ENCODE results near the gene TCL1A. TPM values are rescaled to one million over a fixed set of nuclear protein-coding genes. Genes with fewer than 3 reads are reported as not detected.

TCL1A gene
- total RNA-seq, 4 donors from 2014 or later, result 3.7 to 19.5 TPM; not detected in 2

DNA sequence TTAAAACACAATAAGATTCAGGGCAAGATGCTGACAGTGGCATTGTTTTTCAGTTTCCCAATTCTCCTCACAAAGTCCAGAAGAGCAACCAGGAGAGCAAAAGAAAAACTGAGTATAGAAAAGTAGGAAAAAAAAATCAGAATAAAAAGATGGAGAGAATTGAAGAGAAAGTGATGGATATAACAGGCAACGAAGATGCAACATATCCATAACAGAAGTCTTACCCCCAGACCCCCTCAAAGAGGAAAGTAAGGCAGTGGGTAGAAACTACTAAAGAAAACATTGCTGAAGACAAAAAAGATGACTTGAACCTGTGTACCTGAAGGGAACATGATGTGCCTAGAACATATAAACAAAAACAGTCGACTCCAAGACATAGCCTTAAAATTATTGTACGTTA, 10.6 kb downstream of the TCL1A start:
- 66 to 79% methylated on average over 3 of the region's 3 CpGs for WGBS, 2 donors (ENCODE audit: low coverage in 1 of 2)
- Histone ChIP-seq H3K4me3 (no peak overlapping the region), H3K27ac (no peak overlapping the region), H3K9me3 (no peaks in the 10 kb centered on the region), H3K4me1 (no peaks in the 10 kb centered on the region), H3K27me3 (peaks cover 34% of the 10 kb centered on the region), H3K36me3 (no peaks in the 10 kb centered on the region)
- intact Hi-C loops (cut with DNase I; ENCODE audit: low total_unique reads), result no loop called here
- no peak for DNase-seq
- in situ Hi-C loops (cut with MboI; ENCODE audit: low pct_ligation_motif_present in 1 of 4, low pct_unique_long_range_greater_than_20kb in 1 of 4, low sequenced_read_pairs in 3 of 4), result no loop called here
- TF ChIP-seq EP300 (IDR thresholded peaks at IDR 0.05; ENCODE audit: low read depth) (no peak), POLR2AphosphoS5 (IDR thresholded peaks at IDR 0.05) (no peak), POLR2A (IDR thresholded peaks at IDR 0.05) (no peak)
- TF ChIP-seq, protein P1, sequence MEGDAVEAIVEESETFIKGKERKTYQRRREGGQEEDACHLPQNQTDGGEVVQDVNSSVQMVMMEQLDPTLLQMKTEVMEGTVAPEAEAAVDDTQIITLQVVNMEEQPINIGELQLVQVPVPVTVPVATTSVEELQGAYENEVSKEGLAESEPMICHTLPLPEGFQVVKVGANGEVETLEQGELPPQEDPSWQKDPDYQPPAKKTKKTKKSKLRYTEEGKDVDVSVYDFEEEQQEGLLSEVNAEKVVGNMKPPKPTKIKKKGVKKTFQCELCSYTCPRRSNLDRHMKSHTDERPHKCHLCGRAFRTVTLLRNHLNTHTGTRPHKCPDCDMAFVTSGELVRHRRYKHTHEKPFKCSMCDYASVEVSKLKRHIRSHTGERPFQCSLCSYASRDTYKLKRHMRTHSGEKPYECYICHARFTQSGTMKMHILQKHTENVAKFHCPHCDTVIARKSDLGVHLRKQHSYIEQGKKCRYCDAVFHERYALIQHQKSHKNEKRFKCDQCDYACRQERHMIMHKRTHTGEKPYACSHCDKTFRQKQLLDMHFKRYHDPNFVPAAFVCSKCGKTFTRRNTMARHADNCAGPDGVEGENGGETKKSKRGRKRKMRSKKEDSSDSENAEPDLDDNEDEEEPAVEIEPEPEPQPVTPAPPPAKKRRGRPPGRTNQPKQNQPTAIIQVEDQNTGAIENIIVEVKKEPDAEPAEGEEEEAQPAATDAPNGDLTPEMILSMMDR (IDR thresholded peaks at IDR 0.05), result no peak

DNA sequence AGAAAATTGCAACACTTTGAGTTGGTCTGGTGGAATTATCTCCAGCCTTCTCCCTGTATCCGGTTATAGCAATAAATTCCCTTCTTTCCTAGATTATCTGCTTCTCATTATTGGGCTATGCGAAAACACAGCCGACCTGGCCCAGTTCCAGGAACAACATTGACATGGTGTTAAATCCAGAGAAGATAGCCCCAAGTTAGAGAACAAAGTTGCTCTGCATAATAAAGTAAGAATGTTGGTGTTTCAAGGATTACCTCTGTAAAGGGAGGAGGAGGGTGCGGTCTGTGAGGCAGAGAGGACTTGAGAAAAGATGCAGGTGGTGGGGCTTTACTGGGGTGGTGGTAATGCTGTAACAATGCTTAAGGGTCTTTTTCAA, 12.1 kb downstream of the TCL1A start:
- in situ Hi-C loops (cut with MboI; ENCODE audit: low pct_ligation_motif_present in 1 of 4, low pct_unique_long_range_greater_than_20kb in 1 of 4, low sequenced_read_pairs in 3 of 4), result no loop called here
- Histone ChIP-seq H3K27me3 (peaks cover 34% of the 10 kb centered on the region), H3K36me3 (no peaks in the 10 kb centered on the region), H3K4me1 (no peaks in the 10 kb centered on the region), H3K4me3 (no peak overlapping the region), H3K9me3 (no peaks in the 10 kb centered on the region), H3K27ac (no peak overlapping the region)
- TF ChIP-seq POLR2A (IDR thresholded peaks at IDR 0.05), result no peak
- TF ChIP-seq POLR2AphosphoS5 (IDR thresholded peaks at IDR 0.05), result no peak
- TF ChIP-seq, protein P1 (IDR thresholded peaks at IDR 0.05), result no peak
- TF ChIP-seq EP300 (IDR thresholded peaks at IDR 0.05; ENCODE audit: low read depth), result no peak
- DNase-seq, result no peak
- intact Hi-C loops (cut with DNase I; ENCODE audit: low total_unique reads), result no loop called here
- WGBS, 2 donors (ENCODE audit: low coverage in 1 of 2), result 31 to 54% methylated on average over 4 of the region's 4 CpGs

DNA sequence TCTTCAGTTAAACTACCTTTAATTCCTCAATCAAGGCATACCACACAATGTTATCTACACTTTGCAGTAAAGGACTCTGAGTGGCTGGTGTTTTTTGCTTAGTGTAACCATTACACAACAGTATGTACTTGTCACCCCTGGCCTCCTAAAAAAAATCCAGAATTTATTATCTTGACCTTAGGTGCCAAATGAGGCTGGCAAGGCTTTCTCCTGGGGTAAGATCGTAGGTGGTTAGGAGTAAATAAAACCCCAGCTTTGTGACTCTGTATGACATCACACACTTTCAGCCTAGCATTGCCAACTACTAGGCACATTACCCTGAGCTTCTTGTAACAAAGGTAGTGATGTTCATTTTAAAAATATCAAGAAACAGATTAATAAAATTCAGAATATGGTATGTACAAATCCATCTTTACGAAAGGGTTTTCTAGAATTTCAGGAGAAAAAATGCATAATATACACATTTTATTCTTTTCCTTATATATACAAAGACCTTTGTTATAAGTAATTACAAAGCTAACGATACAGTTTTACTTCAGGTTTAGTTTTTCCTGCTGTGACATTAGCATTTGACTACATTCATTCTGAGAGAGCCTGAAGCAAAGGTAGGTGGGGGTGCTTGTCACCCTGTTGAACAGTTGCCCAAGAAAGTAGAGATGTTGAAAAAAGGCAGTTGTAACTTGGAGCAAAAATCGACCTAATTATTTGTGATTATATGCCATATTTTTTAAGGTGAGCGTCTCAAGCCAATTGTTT, 13.5 kb downstream of the TCL1A start:
- H3K36me3 ChIP-seq, result no peaks in the 10 kb centered on the region
- intact Hi-C loops (cut with DNase I; ENCODE audit: low total_unique reads) (no loop called here), in situ Hi-C loops (cut with MboI; ENCODE audit: low pct_ligation_motif_present in 1 of 4, low pct_unique_long_range_greater_than_20kb in 1 of 4, low sequenced_read_pairs in 3 of 4) (no loop called here)
- no peak for DNase-seq
- TF ChIP-seq, protein P1 (IDR thresholded peaks at IDR 0.05), result no peak
- TF ChIP-seq POLR2A (IDR thresholded peaks at IDR 0.05), result no peak
- no peak for TF ChIP-seq EP300 (IDR thresholded peaks at IDR 0.05; ENCODE audit: low read depth)
- TF ChIP-seq POLR2AphosphoS5 (IDR thresholded peaks at IDR 0.05), result no peak
- H3K27me3 ChIP-seq, result peaks cover 34% of the 10 kb centered on the region
- WGBS, 2 donors (ENCODE audit: low coverage in 1 of 2), result 43 to 54% methylated on average over 5 of the region's 5 CpGs
- H3K27ac ChIP-seq, result no peak overlapping the region
- no peaks in the 10 kb centered on the region for H3K4me1 ChIP-seq
- no peaks in the 10 kb centered on the region for H3K9me3 ChIP-seq
- H3K4me3 ChIP-seq, result no peak overlapping the region

DNA sequence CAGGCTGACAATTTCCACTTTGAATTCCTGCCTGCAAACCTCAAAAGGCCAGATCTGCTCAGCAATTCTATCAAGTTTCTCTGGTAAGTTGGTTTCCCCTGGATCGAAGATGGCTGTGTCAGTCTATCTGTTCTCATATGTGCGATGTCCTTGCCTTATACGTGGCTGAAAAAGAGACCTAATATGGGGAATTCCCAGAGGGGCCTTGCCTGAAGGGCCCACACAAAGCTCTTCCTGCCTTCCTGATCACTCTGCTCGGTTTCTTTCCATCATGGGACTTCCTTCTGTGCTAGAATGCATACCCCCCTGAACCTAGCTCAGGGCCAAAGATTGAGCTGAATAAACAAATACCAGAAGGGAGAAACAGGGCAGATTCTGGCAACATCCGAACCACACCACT, 14.5 kb downstream of the TCL1A start:
- no peaks in the 10 kb centered on the region for H3K4me1 ChIP-seq
- H3K4me3 ChIP-seq, result no peak overlapping the region
- no peaks in the 10 kb centered on the region for H3K9me3 ChIP-seq
- intact Hi-C loops (cut with DNase I; ENCODE audit: low total_unique reads), result no loop called here
- TF ChIP-seq POLR2A (IDR thresholded peaks at IDR 0.05) (no peak), POLR2AphosphoS5 (IDR thresholded peaks at IDR 0.05) (no peak), EP300 (IDR thresholded peaks at IDR 0.05; ENCODE audit: low read depth) (no peak)
- TF ChIP-seq, protein P1 (IDR thresholded peaks at IDR 0.05), result no peak
- peaks cover 25% of the 10 kb centered on the region for H3K27me3 ChIP-seq
- no peak overlapping the region for H3K27ac ChIP-seq
- WGBS, 2 donors (ENCODE audit: low coverage in 1 of 2), result 41 to 52% methylated on average over 3 to 5 of the region's 5 CpGs
- no peaks in the 10 kb centered on the region for H3K36me3 ChIP-seq
- no peak for DNase-seq
- in situ Hi-C loops (cut with MboI; ENCODE audit: low pct_ligation_motif_present in 1 of 4, low pct_unique_long_range_greater_than_20kb in 1 of 4, low sequenced_read_pairs in 3 of 4), result no loop called here

Measured in transverse colon (tissue), 4 donors.